CD4-positive, alpha-beta T cell (primary cell): ENCODE measurements around the gene NOP16. TPM values are rescaled to one million over a fixed set of nuclear protein-coding genes. Genes with fewer than 3 reads are reported as not detected.

Experiments used
- ATAC-seq: fragments of 200-7000 bp; cut with Tn5 transposase; one replicate; pipeline ENCODE4 v1.10.0; 2022; ENCODE audit warnings: mild to moderate bottlenecking; ENCODE audit not compliant: poor library complexity
- CTCF ChIA-PET: fragments of 350-600 bp; sonication (Branson Sonifier 250); formaldehyde crosslinking; loops from one replicate; lab custom pipeline; 2021; ENCODE audit warnings: antibody characterized with exemption, inconsistent platforms; lab: Charles Lee
- POLR2A ChIA-PET: fragments of 350-600 bp; sonication (Branson Sonifier 250); formaldehyde crosslinking; loops from one replicate; lab custom pipeline; 2021; ENCODE audit warnings: antibody characterized with exemption, inconsistent platforms; lab: Charles Lee
- DNase-seq, 14 experiments: peaks; one replicate each; pipeline ENCODE4 v3.0.0-alpha.2; 2013 to 2020; ENCODE audit warnings: mixed read lengths in 2 of 14
- H3K27ac ChIP-seq, 2 donors: one replicate each; pipeline versions ENCODE4 v1.5.1 to v1.7.0; 2013; ENCODE audit warnings: low read length in 2 of 2, low read depth in 1 of 2, mild to moderate bottlenecking in 1 of 2
- H3K27me3 ChIP-seq, 2 experiments: 1 replicate in 1 of 2; 2 replicates in 1 of 2; pipeline versions ENCODE4 v1.6.1 to v1.7.0; 2013; ENCODE audit warnings: low read length in 2 of 2, control low read depth in 1 of 2, mild to moderate bottlenecking in 1 of 2, moderate library complexity in 1 of 2; ENCODE audit not compliant: insufficient read depth in 2 of 2, control insufficient read depth in 1 of 2
- H3K36me3 ChIP-seq: one replicate; pipeline ENCODE4 v1.6.1; 2013; ENCODE audit warnings: low read length, control low read depth; ENCODE audit not compliant: insufficient read depth
- H3K4me1 ChIP-seq: one replicate; pipeline ENCODE4 v1.6.1; 2013; ENCODE audit warnings: low read length, control low read depth; ENCODE audit not compliant: insufficient read depth
- H3K4me3 ChIP-seq: one replicate; pipeline ENCODE4 v1.5.1; 2013; ENCODE audit warnings: mild to moderate bottlenecking, low read length, moderate library complexity
- H3K9me3 ChIP-seq, 2 experiments: 1 replicate in 1 of 2; 2 replicates in 1 of 2; pipeline versions ENCODE4 v1.6.1 to v1.7.0; 2013; ENCODE audit warnings: low read length in 2 of 2, mild to moderate bottlenecking in 2 of 2, control low read depth in 1 of 2, moderate library complexity in 1 of 2; ENCODE audit not compliant: control insufficient read depth in 1 of 2, insufficient read depth in 1 of 2
- H3K27ac Mint-ChIP-seq: one replicate; pipeline ENCODE4 v1.8.0; 2020; ENCODE audit warnings: mixed read lengths
- H3K27me3 Mint-ChIP-seq: one replicate; pipeline ENCODE4 v1.8.0; 2021; ENCODE audit warnings: mixed read lengths
- H3K36me3 Mint-ChIP-seq: one replicate; pipeline ENCODE4 v1.8.0; 2021; ENCODE audit warnings: low read depth, mixed read lengths
- H3K4me1 Mint-ChIP-seq: one replicate; pipeline ENCODE4 v1.8.0; 2021; ENCODE audit warnings: low read depth, mixed read lengths
- H3K4me3 Mint-ChIP-seq: one replicate; pipeline ENCODE4 v1.8.0; 2020; ENCODE audit warnings: mild to moderate bottlenecking, mixed read lengths
- H3K9me3 Mint-ChIP-seq: one replicate; pipeline ENCODE4 v1.8.0; 2020; ENCODE audit warnings: mixed read lengths
- intact Hi-C, 2 experiments: fragments of 100-400 bp; cut with DNase I in 1 of 2; cut with micrococcal nuclease in 1 of 2; formaldehyde crosslinking; loops; one replicate each; pipeline versions ENCODE4 v1.15.1 to v1.9.0; 2023 to 2025; cut with DNase I, micrococcal nuclease
- total RNA-seq, 174 experiments: library from RNA in 2 of 174; stranded (reverse) in 2 of 174; gene quantifications; one replicate each; pipeline ENCODE4 v1.2.3 and lab custom pipeline; 2021 to 2026
- TF ChIP-seq, protein P1 (sequence below): fragments of 200-600 bp; IDR thresholded peaks from one replicate; pipeline ENCODE4 v1.8.0; 2022; ENCODE audit warnings: antibody characterized with exemption, mild to moderate bottlenecking

Gene NOP16
- total RNA-seq, 2 experiments from 2014 or later, result 12.0 to 14.5 TPM

DNA sequence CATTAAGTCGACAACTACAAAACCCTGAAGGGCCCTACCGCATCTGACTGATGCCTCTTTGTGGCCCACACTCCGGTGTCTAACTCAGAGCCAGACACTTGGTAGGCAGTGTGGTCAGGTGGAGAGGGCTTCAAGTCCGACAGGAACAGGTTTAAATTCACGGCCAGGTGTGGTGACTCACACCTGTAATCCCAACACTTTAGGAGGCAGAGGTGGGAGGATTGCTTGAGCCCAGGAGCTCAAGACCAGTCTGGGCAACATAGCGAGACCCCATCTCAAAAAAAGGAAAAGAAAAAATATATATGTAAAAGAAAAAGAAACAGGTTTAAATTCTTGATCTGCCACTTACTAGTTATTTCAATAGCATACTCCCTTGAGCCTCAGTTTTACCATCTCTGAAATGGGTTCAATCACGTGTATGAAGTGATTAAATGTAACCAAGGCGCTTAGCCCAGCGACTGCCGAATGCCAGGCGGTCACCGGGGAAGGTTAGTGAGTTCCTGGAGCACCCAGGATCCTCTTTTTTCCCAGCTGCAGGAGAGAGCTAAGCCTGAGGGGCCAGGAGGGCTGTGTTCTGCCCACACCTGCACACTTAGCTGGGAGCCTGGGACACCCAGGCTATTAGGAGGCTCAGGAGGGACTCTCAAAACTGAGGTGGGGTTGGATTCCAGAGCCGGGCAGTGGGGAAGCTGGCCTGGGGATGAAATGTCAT lies 27.0 kb upstream of the NOP16 start:
- Mint-ChIP-seq H3K4me3 (peak overlapping the region; percentile 89), H3K4me1 (peaks cover 48% of the 10 kb centered on the region)

DNA sequence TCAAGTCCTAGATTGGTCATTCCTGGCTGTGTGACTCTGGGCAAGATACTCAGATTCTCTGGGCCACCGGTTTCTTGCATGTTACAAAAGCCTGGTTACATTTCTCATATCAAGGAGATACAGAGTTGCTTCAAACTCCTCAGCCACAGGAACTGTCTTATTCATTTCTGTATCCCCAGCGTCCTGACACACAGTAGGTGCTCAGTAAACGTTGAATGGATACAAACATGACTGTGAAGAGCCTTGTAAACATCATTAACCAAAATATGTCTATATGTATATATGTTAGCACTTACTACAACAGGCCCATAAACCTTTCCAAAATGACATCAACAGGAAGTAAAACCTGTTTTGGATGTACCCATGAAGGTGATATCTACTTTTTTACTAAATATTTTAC lies 26.3 kb upstream of the NOP16 start:
- peak overlapping the region; percentile 89 for H3K4me3 Mint-ChIP-seq
- Histone ChIP-seq H3K27me3 (no peaks in the 10 kb centered on the region), H3K4me1 (peaks cover 37% of the 10 kb centered on the region), H3K4me3 (peak overlapping the region; percentile 65), H3K9me3 (no peaks in the 10 kb centered on the region), H3K36me3 (peaks cover 10% of the 10 kb centered on the region), H3K27ac (peak overlapping the region in 1 of 2 donors; percentile 36)
- peaks cover 24% of the 10 kb centered on the region for H3K36me3 Mint-ChIP-seq
- ChIA-PET POLR2A (interaction anchor here (1.0 kb wide), 1 partner anchor 128 kb away, joined by 3 read pairs; no protein-coding TSS in a partner anchor), CTCF (interaction anchor here (3.7 kb wide), 1 partner anchor 33 kb away, joined by 29 read pairs; the partner anchor contains the start of gene FAF2)
- H3K4me1 Mint-ChIP-seq, result peaks cover 48% of the 10 kb centered on the region
- H3K27ac Mint-ChIP-seq, result peak overlapping the region; percentile 86
- TF ChIP-seq, protein P1, sequence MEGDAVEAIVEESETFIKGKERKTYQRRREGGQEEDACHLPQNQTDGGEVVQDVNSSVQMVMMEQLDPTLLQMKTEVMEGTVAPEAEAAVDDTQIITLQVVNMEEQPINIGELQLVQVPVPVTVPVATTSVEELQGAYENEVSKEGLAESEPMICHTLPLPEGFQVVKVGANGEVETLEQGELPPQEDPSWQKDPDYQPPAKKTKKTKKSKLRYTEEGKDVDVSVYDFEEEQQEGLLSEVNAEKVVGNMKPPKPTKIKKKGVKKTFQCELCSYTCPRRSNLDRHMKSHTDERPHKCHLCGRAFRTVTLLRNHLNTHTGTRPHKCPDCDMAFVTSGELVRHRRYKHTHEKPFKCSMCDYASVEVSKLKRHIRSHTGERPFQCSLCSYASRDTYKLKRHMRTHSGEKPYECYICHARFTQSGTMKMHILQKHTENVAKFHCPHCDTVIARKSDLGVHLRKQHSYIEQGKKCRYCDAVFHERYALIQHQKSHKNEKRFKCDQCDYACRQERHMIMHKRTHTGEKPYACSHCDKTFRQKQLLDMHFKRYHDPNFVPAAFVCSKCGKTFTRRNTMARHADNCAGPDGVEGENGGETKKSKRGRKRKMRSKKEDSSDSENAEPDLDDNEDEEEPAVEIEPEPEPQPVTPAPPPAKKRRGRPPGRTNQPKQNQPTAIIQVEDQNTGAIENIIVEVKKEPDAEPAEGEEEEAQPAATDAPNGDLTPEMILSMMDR, result no peak
- intact Hi-C loops, result loop anchor here (5.0 kb wide), 3 partner anchors 123 to 682 kb away; partner anchors contain the start of gene RNF44 (in 1 of the 2)
- peak in 1 of 14 experiments; percentile 4 for DNase-seq
- H3K9me3 Mint-ChIP-seq, result no peaks in the 10 kb centered on the region
- no peak for ATAC-seq
- no peaks in the 10 kb centered on the region for H3K27me3 Mint-ChIP-seq

More for the DNA sequence above, 27.0 kb upstream of the NOP16 start:
- Histone ChIP-seq H3K4me3 (peak overlapping the region; percentile 65), H3K27me3 (no peaks in the 10 kb centered on the region), H3K27ac (peak overlapping the region; percentile 36 to 61), H3K4me1 (peaks cover 37% of the 10 kb centered on the region), H3K9me3 (no peaks in the 10 kb centered on the region), H3K36me3 (peaks cover 5% of the 10 kb centered on the region)
- Mint-ChIP-seq H3K27ac (peak overlapping the region; percentile 86), H3K36me3 (peaks cover 17% of the 10 kb centered on the region), H3K27me3 (no peaks in the 10 kb centered on the region), H3K9me3 (no peaks in the 10 kb centered on the region)
- intact Hi-C loops, result loop anchor here (5.0 kb wide), 2 partner anchors 122 to 242 kb away; partner anchors contain the start of gene RNF44 (in 1 of the 2)
- POLR2A ChIA-PET, result interaction anchor here (0.7 to 3.6 kb wide), 7 partner anchors 24 to 170 kb away, joined by 3 to 40 read pairs (median 6); partner anchors contain the start of genes KIAA1191 and RNF44
- CTCF ChIA-PET, result interaction anchor here (0.6 to 3.7 kb wide), 3 partner anchors 32 to 182 kb away, joined by 3 to 37 read pairs (median 29); partner anchors contain the start of genes FAF2 and RNF44
- TF ChIP-seq, protein P1, result no peak
- ATAC-seq (no peak), DNase-seq (peak in 2 of 14 experiments; percentile 9 to 24)

DNA sequence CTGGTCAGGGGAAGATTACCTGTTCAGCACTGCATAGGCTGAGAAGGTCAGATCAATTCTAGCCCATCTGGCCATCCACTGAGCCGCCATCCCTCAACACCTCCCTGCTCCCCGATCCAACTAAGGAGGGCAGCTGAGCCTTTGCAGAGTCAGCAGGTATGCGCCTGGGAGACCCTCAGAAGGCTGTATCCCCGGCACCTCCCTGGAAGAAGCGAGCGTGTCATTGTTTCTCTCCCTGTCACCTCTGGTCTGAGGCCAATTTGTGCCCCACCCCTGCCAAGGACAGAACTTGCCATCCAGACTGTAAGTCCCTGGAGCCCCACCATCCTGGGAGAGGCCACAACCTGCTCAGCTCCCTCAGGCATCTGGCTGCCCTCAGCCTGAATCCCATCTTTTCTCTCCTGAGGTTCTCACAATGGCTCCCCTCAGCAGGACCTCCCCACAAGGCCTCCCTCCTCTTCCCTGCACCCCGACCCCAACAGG lies 25.4 kb upstream of the NOP16 start:
- H3K27me3 ChIP-seq, result no peaks in the 10 kb centered on the region
- DNase-seq (no peak), ATAC-seq (no peak)
- peaks cover 37% of the 10 kb centered on the region for H3K4me1 ChIP-seq
- H3K27me3 Mint-ChIP-seq, result no peaks in the 10 kb centered on the region
- peak overlapping the region; percentile 86 for H3K27ac Mint-ChIP-seq
- TF ChIP-seq, protein P1, result no peak
- CTCF ChIA-PET, result interaction anchor here (0.8 kb wide), 1 partner anchor 34 kb away, joined by 3 read pairs; the partner anchor contains the start of gene FAF2
- no peak overlapping the region for H3K4me3 ChIP-seq
- intact Hi-C loops, result loop anchor here in 1 of 2 experiments (1.0 to 5.0 kb wide), 2 partner anchors 21 to 681 kb away; no protein-coding TSS in a partner anchor
- H3K9me3 ChIP-seq, result no peaks in the 10 kb centered on the region
- H3K36me3 ChIP-seq, result peaks cover 12% of the 10 kb centered on the region
- H3K36me3 Mint-ChIP-seq, result peaks cover 28% of the 10 kb centered on the region
- H3K4me3 Mint-ChIP-seq, result peak overlapping the region; percentile 20
- no peaks in the 10 kb centered on the region for H3K9me3 Mint-ChIP-seq
- peaks cover 48% of the 10 kb centered on the region for H3K4me1 Mint-ChIP-seq
- POLR2A ChIA-PET, result no interaction called here
- H3K27ac ChIP-seq, result no peak overlapping the region
